ENCODE data around the gene DGKD.

The DGKD gene

DNA sequence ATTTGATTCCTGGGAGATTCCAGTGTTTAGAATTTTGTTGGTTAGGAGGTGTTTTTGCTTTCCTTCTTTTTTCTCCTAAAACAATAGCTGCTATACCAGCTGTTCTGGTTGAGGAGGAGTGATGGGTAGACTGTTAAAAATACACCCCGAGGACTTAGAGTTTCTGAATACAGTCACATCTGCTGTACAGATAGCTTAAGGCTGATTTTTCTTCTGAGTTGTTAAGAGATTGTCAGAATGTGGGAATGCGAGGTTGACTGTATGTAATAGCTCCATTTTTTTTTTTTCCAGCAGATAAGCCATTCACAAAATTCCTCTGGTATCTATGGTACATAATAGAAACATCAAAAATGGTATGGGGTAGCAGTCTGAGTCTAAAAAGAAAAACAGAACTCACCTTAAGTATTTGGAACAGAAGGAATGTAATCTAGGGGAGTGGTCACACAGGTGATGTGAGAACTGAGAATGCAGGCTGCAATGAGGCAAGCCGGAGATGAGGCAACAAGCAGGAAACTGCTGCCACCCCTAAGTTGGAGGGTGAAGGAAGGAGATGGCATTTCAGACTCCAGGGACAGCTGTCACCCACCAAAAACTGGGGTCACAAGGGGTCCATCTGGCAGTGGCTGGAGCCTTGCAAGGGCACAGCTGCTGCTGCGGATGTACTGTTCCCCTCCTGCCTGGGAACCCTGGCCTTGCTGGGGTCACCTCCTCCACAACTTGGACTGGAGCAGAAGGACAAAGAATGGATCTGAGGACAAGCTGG lies 2.4 kb downstream of the DGKD start:
- TF ChIP-seq FOXP2 (optimal IDR thresholded peaks at IDR 0.05; ENCODE audit: borderline replicate concordance, extremely low read depth, extremely low read length, insufficient read depth), result no peak
- TF ChIP-seq, protein P1, sequence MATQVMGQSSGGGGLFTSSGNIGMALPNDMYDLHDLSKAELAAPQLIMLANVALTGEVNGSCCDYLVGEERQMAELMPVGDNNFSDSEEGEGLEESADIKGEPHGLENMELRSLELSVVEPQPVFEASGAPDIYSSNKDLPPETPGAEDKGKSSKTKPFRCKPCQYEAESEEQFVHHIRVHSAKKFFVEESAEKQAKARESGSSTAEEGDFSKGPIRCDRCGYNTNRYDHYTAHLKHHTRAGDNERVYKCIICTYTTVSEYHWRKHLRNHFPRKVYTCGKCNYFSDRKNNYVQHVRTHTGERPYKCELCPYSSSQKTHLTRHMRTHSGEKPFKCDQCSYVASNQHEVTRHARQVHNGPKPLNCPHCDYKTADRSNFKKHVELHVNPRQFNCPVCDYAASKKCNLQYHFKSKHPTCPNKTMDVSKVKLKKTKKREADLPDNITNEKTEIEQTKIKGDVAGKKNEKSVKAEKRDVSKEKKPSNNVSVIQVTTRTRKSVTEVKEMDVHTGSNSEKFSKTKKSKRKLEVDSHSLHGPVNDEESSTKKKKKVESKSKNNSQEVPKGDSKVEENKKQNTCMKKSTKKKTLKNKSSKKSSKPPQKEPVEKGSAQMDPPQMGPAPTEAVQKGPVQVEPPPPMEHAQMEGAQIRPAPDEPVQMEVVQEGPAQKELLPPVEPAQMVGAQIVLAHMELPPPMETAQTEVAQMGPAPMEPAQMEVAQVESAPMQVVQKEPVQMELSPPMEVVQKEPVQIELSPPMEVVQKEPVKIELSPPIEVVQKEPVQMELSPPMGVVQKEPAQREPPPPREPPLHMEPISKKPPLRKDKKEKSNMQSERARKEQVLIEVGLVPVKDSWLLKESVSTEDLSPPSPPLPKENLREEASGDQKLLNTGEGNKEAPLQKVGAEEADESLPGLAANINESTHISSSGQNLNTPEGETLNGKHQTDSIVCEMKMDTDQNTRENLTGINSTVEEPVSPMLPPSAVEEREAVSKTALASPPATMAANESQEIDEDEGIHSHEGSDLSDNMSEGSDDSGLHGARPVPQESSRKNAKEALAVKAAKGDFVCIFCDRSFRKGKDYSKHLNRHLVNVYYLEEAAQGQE (IDR thresholded peaks at IDR 0.05; ENCODE audit: insufficient read depth in 1 of 2, low read depth in 2 of 2, low read length in 2 of 2), result no peak
- TF ChIP-seq SIN3A (IDR thresholded peaks at IDR 0.05; ENCODE audit: borderline replicate concordance, insufficient read depth, low read length), result no peak
- TF ChIP-seq TAF1 (IDR thresholded peaks at IDR 0.05; ENCODE audit: borderline replicate concordance, insufficient read depth, low read length), result no peak
- no peak for TF ChIP-seq POLR2AphosphoS5 (IDR thresholded peaks at IDR 0.05; ENCODE audit: low read depth, low read length)

- TF ChIP-seq, protein P1 (IDR thresholded peaks at IDR 0.05; ENCODE audit: insufficient read depth in 1 of 2, low read depth in 2 of 2, low read length in 2 of 2), result no peak
- TF ChIP-seq TAF1 (IDR thresholded peaks at IDR 0.05; ENCODE audit: borderline replicate concordance, insufficient read depth, low read length), result no peak
- TF ChIP-seq SIN3A (IDR thresholded peaks at IDR 0.05; ENCODE audit: borderline replicate concordance, insufficient read depth, low read length), result no peak
- no peak for TF ChIP-seq FOXP2 (optimal IDR thresholded peaks at IDR 0.05; ENCODE audit: borderline replicate concordance, extremely low read depth, extremely low read length, insufficient read depth)
- TF ChIP-seq POLR2AphosphoS5 (IDR thresholded peaks at IDR 0.05; ENCODE audit: low read depth, low read length), result no peak
These were observed 4.0 kb downstream of the DGKD start for GRCh38 chr2:233358335-233358734.

DNA sequence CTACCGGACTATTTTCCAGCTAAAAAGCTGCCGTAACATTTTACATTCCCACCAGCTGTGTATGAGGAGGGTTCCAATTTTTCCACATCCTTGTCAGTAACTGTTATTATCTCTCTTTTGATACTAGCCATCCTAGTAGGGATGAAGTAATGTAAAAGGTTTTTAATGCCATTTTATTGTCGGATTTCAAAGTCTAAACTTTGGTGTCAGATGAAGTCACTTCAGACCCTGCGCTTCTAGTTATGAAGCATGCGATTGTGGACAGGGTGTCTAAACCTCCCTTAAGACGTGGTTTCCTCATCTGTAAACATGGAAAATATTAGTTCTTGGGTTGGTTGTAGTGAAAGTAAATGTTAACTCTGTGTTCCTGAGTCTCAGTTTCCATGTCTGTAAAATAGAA lies 4.7 kb downstream of the DGKD start:
- TF ChIP-seq, protein P1 (IDR thresholded peaks at IDR 0.05; ENCODE audit: insufficient read depth in 1 of 2, low read depth in 2 of 2, low read length in 2 of 2), result no peak
- TF ChIP-seq TAF1 (IDR thresholded peaks at IDR 0.05; ENCODE audit: borderline replicate concordance, insufficient read depth, low read length), result no peak
- TF ChIP-seq SIN3A (IDR thresholded peaks at IDR 0.05; ENCODE audit: borderline replicate concordance, insufficient read depth, low read length), result no peak
- TF ChIP-seq FOXP2 (optimal IDR thresholded peaks at IDR 0.05; ENCODE audit: borderline replicate concordance, extremely low read depth, extremely low read length, insufficient read depth), result no peak
- TF ChIP-seq POLR2AphosphoS5 (IDR thresholded peaks at IDR 0.05; ENCODE audit: low read depth, low read length), result no peak

DNA sequence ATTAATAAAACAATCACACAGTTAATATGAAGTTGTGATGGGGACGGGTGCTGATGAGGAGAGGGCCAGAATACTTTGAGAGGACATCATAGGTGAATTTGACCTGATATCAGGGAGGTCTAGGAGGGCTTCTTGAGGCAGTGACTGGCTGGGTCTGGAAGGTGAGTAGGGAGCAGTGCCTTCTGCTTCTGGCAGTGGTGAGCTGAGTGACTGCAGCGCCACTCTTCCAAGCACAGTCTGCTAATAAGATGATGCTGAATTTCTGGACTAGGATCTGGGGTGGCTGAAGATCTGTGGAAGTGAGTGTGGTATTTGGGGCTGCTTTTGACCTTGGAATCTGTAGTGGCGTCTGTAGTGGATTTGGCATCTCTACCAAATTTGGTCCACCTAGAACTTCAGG lies 5.5 kb downstream of the DGKD start:
- TF ChIP-seq FOXP2 (optimal IDR thresholded peaks at IDR 0.05; ENCODE audit: borderline replicate concordance, extremely low read depth, extremely low read length, insufficient read depth) (no peak), SIN3A (IDR thresholded peaks at IDR 0.05; ENCODE audit: borderline replicate concordance, insufficient read depth, low read length) (no peak), POLR2AphosphoS5 (IDR thresholded peaks at IDR 0.05; ENCODE audit: low read depth, low read length) (no peak), TAF1 (IDR thresholded peaks at IDR 0.05; ENCODE audit: borderline replicate concordance, insufficient read depth, low read length) (no peak)
- TF ChIP-seq, protein P1 (IDR thresholded peaks at IDR 0.05; ENCODE audit: insufficient read depth in 1 of 2, low read depth in 2 of 2, low read length in 2 of 2), result no peak
